ENCODE results near the gene UVSSA.

Gene UVSSA

GRCh38 chr4:1399508-1400190, 52.6 kb downstream of the UVSSA start:
- no peak for DNase-seq

- no peak for DNase-seq
Observed at GRCh38 chr4:1400191-1400805, 53.3 kb downstream of the UVSSA start.

- no peak for DNase-seq
Observed at GRCh38 chr4:1400831-1401408, 53.9 kb downstream of the UVSSA start.

GRCh38 chr4:1401409-1402020, 54.5 kb downstream of the UVSSA start:
- no peak for DNase-seq

- DNase-seq = no peak
Observed at GRCh38 chr4:1402021-1402515, 55.1 kb downstream of the UVSSA start.

GRCh38 chr4:1402516-1403091, 55.6 kb downstream of the UVSSA start:
- no peak for DNase-seq

GRCh38 chr4:1403177-1403583, 56.2 kb downstream of the UVSSA start:
- no peak for DNase-seq

- no peak for DNase-seq
Observed at GRCh38 chr4:1403591-1404572, 56.9 kb downstream of the UVSSA start.

- no peak for DNase-seq
Observed at GRCh38 chr4:1404573-1405253, 57.7 kb downstream of the UVSSA start.

GRCh38 chr4:1405254-1405635, 58.2 kb downstream of the UVSSA start:
- no peak for DNase-seq

GRCh38 chr4:1405636-1406393, 58.8 kb downstream of the UVSSA start:
- DNase-seq = no peak

GRCh38 chr4:1406394-1406980, 59.5 kb downstream of the UVSSA start, which contains the start of gene NKX1-1:
TSS of gene NKX1-1 (minus strand) at chr4:1406442. CDS start at chr4:1406442, 0 bp downstream.
- DNase-seq = no peak

- DNase-seq = no peak
Observed at GRCh38 chr4:1406981-1407656, 60.1 kb downstream of the UVSSA start.

GRCh38 chr4:1407657-1408333, 60.8 kb downstream of the UVSSA start:
- DNase-seq = no peak

GRCh38 chr4:1408418-1408817, 61.4 kb downstream of the UVSSA start:
- DNase-seq = no peak

- no peak for DNase-seq
Observed at GRCh38 chr4:1409079-1409478, 62.1 kb downstream of the UVSSA start.

GRCh38 chr4:1409491-1410425, 62.8 kb downstream of the UVSSA start:
- no peak for DNase-seq

All from hematopoietic multipotent progenitor cell treated with erythropoietin and hydrocortisone succinate and interleukin-3 and kit ligand, for 4 days (in vitro differentiated cells).